GM12878 (cell line): ENCODE results near the gene PCDH15.

Source experiments
- EED ChIP-seq: sonication (generic); IDR thresholded peaks from 2 replicates; pipeline ENCODE4 v1.6.1; 2016; ENCODE audit warnings: antibody characterized with exemption, low read depth
- EP300 ChIP-seq, 2 experiments: fragments of 150-350 bp in 1 of 2; IDR thresholded peaks; 2 replicates each; pipeline ENCODE4 v1.6.1; 2011 to 2012; ENCODE audit warnings: low read depth in 2 of 2, low read length in 2 of 2, borderline replicate concordance in 1 of 2, improper control_type of control experiment in 1 of 2, inconsistent platforms in 1 of 2; ENCODE audit not compliant: control insufficient read depth in 1 of 2
- EZH2 ChIP-seq: IDR thresholded peaks from 2 replicates; pipeline ENCODE4 v1.6.1; 2012; ENCODE audit warnings: low read depth, mild to moderate bottlenecking, control low read depth, inconsistent platforms, low read length, borderline replicate concordance; ENCODE audit not compliant: control insufficient read depth
- PML ChIP-seq: IDR thresholded peaks from 2 replicates; pipeline ENCODE4 v1.6.1; 2012; ENCODE audit warnings: low read length, inconsistent platforms
- POLR2A ChIP-seq: IDR thresholded peaks from 2 replicates; pipeline ENCODE4 v1.6.1; 2011; ENCODE audit warnings: low read depth, mild to moderate bottlenecking, low read length
- ZNF274 ChIP-seq: IDR thresholded peaks from one replicate; pipeline ENCODE4 v1.8.0; 2011; ENCODE audit not compliant: insufficient read length, insufficient read depth
- TF ChIP-seq, protein P1 (sequence below), 3 experiments: IDR thresholded peaks in 2 of 3; conservative IDR thresholded peaks in 1 of 3; 2 replicates each; pipeline ENCODE4 v1.5.1; 2011; ENCODE audit warnings: low read depth in 3 of 3, low read length in 3 of 3, mild to moderate bottlenecking in 3 of 3, control low read depth in 2 of 3, moderate library complexity in 2 of 3, inconsistent platforms in 1 of 3, mixed read lengths in 1 of 3; ENCODE audit not compliant: control insufficient read depth in 2 of 3, insufficient read depth in 1 of 3; ENCODE audit errors: extremely low read depth in 1 of 3
- TF ChIP-seq, protein P2 (sequence below): fragments of 450-650 bp; IDR thresholded peaks from 2 replicates; pipeline ENCODE4 v1.6.1; 2016; ENCODE audit warnings: mild to moderate bottlenecking

DNA sequence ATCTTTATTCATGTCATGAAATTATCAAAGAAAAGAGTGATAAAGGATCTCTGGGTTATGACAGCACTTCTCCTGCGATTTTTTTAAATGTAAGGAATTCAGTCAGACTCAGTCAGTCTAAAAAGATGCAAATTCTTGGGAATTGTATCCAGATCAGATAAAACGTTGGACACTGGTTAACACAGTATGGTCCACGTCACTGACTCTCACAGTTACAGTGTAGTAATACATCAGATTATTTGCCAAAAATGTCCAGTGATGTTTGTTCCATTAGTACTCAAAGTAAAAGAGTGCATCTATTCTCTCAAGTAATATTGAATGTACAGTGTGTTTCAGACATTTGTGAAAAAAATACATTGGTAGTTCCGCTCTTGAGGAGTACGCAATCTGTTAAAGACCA, 224.5 kb downstream of the PCDH15 start:
- TF ChIP-seq, protein P1, sequence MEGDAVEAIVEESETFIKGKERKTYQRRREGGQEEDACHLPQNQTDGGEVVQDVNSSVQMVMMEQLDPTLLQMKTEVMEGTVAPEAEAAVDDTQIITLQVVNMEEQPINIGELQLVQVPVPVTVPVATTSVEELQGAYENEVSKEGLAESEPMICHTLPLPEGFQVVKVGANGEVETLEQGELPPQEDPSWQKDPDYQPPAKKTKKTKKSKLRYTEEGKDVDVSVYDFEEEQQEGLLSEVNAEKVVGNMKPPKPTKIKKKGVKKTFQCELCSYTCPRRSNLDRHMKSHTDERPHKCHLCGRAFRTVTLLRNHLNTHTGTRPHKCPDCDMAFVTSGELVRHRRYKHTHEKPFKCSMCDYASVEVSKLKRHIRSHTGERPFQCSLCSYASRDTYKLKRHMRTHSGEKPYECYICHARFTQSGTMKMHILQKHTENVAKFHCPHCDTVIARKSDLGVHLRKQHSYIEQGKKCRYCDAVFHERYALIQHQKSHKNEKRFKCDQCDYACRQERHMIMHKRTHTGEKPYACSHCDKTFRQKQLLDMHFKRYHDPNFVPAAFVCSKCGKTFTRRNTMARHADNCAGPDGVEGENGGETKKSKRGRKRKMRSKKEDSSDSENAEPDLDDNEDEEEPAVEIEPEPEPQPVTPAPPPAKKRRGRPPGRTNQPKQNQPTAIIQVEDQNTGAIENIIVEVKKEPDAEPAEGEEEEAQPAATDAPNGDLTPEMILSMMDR (IDR thresholded peaks at IDR 0.05 in 2 of 3, conservative IDR thresholded peaks at IDR 0.05 in 1 of 3; ENCODE audit: control insufficient read depth in 2 of 3, extremely low read depth in 1 of 3, insufficient read depth in 1 of 3, low read depth in 3 of 3, low read length in 3 of 3) = no peak
- TF ChIP-seq EP300 (IDR thresholded peaks at IDR 0.05; ENCODE audit: borderline replicate concordance in 1 of 2, control insufficient read depth in 1 of 2, low read depth in 2 of 2, low read length in 2 of 2) (no peak), ZNF274 (no peak), EZH2 (no peak), POLR2A (no peak), PML (no peak), EED (no peak)
- TF ChIP-seq, protein P2, sequence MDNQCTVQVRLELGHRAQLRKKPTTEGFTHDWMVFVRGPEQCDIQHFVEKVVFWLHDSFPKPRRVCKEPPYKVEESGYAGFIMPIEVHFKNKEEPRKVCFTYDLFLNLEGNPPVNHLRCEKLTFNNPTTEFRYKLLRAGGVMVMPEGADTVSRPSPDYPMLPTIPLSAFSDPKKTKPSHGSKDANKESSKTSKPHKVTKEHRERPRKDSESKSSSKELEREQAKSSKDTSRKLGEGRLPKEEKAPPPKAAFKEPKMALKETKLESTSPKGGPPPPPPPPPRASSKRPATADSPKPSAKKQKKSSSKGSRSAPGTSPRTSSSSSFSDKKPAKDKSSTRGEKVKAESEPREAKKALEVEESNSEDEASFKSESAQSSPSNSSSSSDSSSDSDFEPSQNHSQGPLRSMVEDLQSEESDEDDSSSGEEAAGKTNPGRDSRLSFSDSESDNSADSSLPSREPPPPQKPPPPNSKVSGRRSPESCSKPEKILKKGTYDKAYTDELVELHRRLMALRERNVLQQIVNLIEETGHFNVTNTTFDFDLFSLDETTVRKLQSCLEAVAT = no peak
